Activated naive CD4-positive, alpha-beta T cell (primary cell): ENCODE data around the gene CCDC18.
"Not testable (repeated sequence)": the region's sequence is repeated elsewhere in the genome, so short reads cannot be mapped to it uniquely, and the experiment has no call there.

Experiments used
- DNase-seq, 4 experiments: peaks; one replicate each; lab custom pipeline; 2025; lab: John Stamatoyannopoulos, UW

Gene CCDC18, protein sequence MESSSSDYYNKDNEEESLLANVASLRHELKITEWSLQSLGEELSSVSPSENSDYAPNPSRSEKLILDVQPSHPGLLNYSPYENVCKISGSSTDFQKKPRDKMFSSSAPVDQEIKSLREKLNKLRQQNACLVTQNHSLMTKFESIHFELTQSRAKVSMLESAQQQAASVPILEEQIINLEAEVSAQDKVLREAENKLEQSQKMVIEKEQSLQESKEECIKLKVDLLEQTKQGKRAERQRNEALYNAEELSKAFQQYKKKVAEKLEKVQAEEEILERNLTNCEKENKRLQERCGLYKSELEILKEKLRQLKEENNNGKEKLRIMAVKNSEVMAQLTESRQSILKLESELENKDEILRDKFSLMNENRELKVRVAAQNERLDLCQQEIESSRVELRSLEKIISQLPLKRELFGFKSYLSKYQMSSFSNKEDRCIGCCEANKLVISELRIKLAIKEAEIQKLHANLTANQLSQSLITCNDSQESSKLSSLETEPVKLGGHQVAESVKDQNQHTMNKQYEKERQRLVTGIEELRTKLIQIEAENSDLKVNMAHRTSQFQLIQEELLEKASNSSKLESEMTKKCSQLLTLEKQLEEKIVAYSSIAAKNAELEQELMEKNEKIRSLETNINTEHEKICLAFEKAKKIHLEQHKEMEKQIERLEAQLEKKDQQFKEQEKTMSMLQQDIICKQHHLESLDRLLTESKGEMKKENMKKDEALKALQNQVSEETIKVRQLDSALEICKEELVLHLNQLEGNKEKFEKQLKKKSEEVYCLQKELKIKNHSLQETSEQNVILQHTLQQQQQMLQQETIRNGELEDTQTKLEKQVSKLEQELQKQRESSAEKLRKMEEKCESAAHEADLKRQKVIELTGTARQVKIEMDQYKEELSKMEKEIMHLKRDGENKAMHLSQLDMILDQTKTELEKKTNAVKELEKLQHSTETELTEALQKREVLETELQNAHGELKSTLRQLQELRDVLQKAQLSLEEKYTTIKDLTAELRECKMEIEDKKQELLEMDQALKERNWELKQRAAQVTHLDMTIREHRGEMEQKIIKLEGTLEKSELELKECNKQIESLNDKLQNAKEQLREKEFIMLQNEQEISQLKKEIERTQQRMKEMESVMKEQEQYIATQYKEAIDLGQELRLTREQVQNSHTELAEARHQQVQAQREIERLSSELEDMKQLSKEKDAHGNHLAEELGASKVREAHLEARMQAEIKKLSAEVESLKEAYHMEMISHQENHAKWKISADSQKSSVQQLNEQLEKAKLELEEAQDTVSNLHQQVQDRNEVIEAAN (N-terminal part only)

DNA sequence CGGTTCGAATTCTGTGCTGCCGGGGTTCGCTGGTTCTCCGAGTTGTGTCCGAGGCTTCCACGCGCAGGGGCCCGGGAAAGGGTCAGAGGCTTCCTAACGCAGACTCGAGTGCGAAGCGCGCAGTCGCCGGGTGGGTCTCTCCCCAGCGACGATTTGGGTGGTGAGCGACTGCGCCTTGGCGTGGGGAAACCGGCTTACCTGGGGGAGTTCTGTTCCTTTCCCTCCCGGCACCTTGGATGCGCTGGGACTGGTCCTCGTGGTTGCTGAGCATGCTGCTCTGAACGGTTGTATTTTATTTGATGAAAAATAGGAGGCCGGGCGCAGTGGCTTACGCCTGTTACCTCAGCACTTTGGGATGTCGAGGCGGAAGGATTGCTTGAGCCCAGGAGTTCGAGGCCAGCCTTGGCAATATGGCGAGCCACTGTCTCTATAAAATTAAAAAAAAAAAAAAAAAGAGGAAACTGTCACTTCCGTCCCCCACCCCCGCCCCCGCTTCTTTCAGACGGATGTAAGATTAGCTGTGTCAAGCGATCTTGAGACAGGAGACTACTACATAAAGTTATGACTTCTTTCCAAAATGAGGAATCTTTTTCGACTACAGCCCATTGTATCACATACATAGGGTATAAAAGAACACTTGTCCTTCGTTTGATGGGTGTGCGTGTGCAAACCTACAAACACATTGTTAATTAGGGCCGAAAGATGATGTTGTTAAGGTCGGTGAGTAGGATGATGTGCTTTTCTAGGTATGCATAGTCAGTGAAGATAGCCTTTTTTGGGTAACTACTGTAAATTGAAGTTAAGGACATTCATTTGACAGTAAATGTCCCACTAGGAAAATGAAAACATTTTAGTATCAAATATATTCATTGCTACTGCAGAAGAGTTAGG is at the start of gene CCDC18:
TSS of gene CCDC18 (plus strand) at position 2 of the 891 bp plus-strand sequence. CDS start 2,638 bp downstream, outside the sequence.
- peak in 3 of 4 experiments; percentile 52 to 60 (median 60) for DNase-seq

GRCh38 chr1:93132638-93133037 is 47.9 kb upstream of the CCDC18 start:
- no peak for DNase-seq

DNA sequence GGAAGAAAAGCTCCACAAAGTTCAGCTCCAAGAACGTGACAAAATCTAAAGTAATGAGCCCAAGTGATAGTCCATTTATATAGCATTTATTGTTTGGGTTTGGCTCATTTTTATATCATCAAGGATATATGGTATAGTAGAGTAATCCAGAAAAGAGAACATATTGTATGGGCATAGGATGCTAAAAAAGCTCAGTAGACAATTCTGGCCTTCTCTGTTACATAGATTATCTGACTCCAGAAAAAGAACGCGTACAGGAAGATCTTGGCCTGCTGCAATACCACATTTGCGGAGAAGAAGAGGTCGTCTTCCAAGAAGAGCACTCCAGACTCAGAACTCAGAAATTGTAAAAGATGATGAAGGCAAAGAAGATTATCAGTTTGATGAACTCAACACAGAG is 44.1 kb upstream of the CCDC18 start:
- DNase-seq, result no peak

- no peak for DNase-seq
Measured at GRCh38 chr1:93137604-93138292, 42.8 kb upstream of the CCDC18 start.

GRCh38 chr1:93140106-93140505 is 40.4 kb upstream of the CCDC18 start:
- no peak for DNase-seq

GRCh38 chr1:93142161-93142560 is 38.4 kb upstream of the CCDC18 start:
- no peak for DNase-seq

GRCh38 chr1:93143136-93143535 is 37.4 kb upstream of the CCDC18 start:
- DNase-seq, result no peak

- DNase-seq, result no peak
Measured at GRCh38 chr1:93143769-93144168, 36.8 kb upstream of the CCDC18 start.

GRCh38 chr1:93148001-93148400 is 32.5 kb upstream of the CCDC18 start:
- DNase-seq, result no peak

- no peak for DNase-seq
Measured at GRCh38 chr1:93150729-93151128, 29.8 kb upstream of the CCDC18 start.

DNA sequence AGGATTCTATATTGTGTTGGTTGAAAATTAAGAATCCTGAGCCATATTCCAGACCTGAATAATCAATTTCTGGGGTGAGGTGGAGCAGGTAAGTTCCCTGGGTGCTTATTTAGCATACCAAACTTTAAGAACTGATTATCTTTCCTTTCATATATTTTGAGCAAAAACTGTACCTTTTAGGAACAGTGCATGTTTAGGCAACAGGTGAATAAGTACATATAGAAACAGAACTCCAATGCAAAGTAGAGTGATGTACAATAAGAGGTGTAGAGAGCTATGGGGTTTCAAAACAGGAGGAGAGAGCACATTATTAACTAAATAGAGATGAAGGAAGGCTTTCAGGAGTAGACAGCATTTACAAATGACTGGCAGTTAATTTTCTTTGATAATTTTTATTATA is 29.1 kb upstream of the CCDC18 start:
- DNase-seq, result no peak

DNA sequence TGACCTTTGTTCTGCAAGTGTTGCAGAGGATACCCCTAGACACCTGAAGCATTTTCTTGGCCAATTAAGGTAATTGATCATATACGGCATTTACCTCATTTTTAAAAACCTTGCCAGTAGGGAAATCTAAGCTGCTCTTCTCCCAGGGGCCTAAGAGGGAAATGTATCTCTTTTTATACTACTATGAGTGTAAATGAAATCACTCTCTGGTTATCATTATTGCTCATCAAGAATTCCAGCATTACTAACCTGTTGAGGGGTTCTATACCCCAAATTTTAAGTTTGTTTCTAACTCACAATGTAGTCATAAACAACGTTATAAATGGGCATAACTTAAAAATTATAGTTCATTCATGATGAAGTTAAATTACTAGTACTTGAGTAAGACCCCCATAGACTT is 27.7 kb upstream of the CCDC18 start:
- DNase-seq, result no peak

- no peak for DNase-seq
Measured at GRCh38 chr1:93154898-93155297, 25.6 kb upstream of the CCDC18 start.

DNA sequence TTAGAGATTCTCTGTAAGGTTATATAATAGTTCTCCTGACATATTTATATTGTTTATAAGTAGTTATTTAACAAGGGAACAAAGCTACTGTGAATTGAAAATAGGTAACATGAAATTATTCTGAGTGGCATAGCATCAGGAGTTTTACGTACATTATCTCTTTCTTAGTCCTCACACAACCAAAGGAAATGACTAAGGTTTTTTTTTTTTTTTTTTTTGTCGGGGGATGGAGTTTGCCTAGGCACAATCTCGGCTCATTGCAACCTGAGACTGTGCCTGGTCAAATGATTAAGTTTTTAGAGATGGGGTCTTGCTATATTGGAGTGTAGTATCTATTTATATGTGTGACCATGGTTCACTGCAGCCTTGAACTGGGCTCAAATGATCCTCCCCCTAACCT is 25.2 kb upstream of the CCDC18 start:
- no peak for DNase-seq

DNA sequence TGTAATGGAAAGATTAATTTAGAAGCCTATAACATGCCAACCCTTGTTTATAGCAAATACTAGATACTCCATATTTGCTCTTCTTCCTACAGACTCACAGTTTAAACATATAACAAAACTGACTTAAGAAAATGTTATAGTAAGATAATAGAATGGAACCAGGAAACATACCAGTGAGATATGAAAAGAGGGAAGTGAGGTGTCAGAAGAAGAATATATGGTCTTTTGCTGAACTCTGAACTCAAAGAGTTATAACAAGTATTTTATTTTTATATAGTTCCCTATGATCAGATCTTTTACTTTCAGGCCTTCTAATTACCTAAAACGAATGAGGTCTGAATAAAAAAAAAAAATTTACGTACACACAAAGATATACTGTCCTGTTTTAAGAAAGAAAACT is 21.2 kb upstream of the CCDC18 start:
- no peak for DNase-seq

GRCh38 chr1:93163314-93163713 is 17.2 kb upstream of the CCDC18 start:
- DNase-seq, result not testable (repeated sequence)

DNA sequence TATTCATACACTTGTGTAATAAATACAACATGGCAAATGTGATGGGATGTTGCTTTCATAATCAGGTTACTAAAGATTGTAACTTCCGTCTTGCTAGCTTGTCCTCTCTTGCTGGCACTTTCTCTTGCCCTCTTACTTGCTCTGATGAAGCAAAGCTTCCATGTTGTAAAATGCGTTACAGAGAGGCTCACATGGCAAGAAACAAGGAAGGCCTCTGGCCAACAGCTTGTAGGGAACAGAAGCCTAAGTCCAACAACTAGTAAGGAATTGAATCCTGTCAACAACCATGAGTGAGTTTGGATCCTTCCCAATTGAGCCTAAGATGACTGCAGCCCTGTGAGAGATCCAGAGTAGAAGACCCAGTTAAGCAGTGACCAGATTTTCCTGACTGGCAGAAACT is 15.7 kb upstream of the CCDC18 start:
- DNase-seq, result no peak

DNA sequence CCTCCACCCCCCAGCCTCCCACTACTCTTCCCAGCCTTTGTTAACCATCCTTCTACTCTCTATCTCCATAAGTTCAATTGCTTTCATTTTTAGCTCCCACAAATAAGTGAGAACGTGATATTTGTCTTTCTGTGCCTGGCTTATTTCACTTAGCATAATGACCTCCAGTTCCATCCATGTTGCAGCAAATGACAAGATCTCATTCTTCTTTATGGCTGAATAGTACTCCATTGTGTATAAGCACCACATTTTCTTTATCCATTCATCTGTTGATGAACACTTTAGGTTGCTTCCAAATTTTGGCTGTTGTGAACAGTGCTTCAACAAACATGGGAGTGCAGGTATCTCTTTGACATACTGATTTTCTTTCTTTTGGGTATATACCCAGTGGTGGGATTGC is 14.6 kb upstream of the CCDC18 start:
- DNase-seq, result not testable (repeated sequence)

DNA sequence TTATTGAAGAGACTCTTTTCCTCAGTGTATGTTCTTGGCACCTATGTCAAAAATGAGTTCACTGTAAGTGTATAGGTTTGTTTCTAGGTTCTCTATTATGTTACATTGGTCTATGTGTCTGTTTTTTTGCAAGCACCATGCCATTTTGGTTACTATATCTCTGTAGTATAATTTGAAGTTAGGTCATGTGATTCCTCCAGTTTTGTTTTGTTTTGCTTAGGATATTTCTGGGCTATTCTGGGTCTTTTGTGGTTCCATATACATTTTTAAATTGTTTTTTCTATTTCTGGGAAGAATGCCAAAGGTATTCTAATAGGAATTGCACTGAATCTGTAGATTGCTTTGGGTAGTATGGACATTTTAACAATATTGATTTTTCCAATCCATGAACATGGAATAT is 13.5 kb upstream of the CCDC18 start:
- DNase-seq, result no peak

GRCh38 chr1:93170141-93170678 is 10.3 kb upstream of the CCDC18 start:
- DNase-seq, result not testable (repeated sequence)
